ENCODE measurements around the gene LAMB1. TPM values are rescaled to one million over a fixed set of nuclear protein-coding genes. Genes with fewer than 3 reads are reported as not detected.

LAMB1 gene
- total RNA-seq, 1 experiment from 2014 or later, result 101 TPM

GRCh38 chr7:107948645-107949442 is 54.1 kb downstream of the LAMB1 start:
- H3F3A ChIP-seq (ENCODE audit: low read length, unreplicated experiment), result peaks cover 17% of the 10 kb centered on the region
- H3K4me1 ChIP-seq (ENCODE audit: insufficient read depth, low read length), result peaks cover 61% of the 10 kb centered on the region
- H3K36me3 ChIP-seq (ENCODE audit: low read depth, low read length), result peaks cover 36% of the 10 kb centered on the region
- ChIA-PET POLR2A (ENCODE audit: unreplicated experiment) (interaction anchor here (0.6 to 0.7 kb wide), 2 partner anchors 35 to 205 kb away, joined by 4 to 7 read pairs; no protein-coding TSS in a partner anchor), CTCF (interaction anchor here (0.5 to 0.6 kb wide), 2 partner anchors 18 to 32 kb away, joined by 3 to 6 read pairs; no protein-coding TSS in a partner anchor)
- H3K9me2 ChIP-seq (replicated peaks; ENCODE audit: low read length), result no peaks in the 10 kb centered on the region
- DNase-seq, result peak; percentile 97
- peak overlapping the region; percentile 66 for H3K9ac ChIP-seq (ENCODE audit: low read length)
- peak; percentile 72 for ATAC-seq
- peak overlapping the region; percentile 34; the same call in 1 of the 2 replicates for H2AFZ ChIP-seq (ENCODE audit: low read length)
- no peaks in the 10 kb centered on the region for H3K79me2 ChIP-seq (ENCODE audit: low read length)
- H3K4me2 ChIP-seq (ENCODE audit: low read length), result peak overlapping the region; percentile 67
- peak overlapping the region; percentile 95 for H3K27ac ChIP-seq (ENCODE audit: low read length)
- H3K9me3 ChIP-seq (ENCODE audit: low read length), result no peaks in the 10 kb centered on the region
- no TSS peak for BruUV-seq (replicated peaks)
- no peaks in the 10 kb centered on the region for H4K20me1 ChIP-seq (ENCODE audit: low read length)
- intact Hi-C loops (cut with micrococcal nuclease), result loop anchor here (1.0 to 5.0 kb wide), 4 partner anchors 18 to 198 kb away; no protein-coding TSS in a partner anchor
- H3K4me3 ChIP-seq (ENCODE audit: low read length), result peak overlapping the region; percentile 17; the same call in 1 of the 2 replicates
- TF ChIP-seq EZH2 (IDR thresholded peaks at IDR 0.05; ENCODE audit: low read length, unreplicated experiment), result no peak
- TF ChIP-seq CTCF (conservative IDR thresholded peaks at IDR 0.05; ENCODE audit: low read depth, low read length), result no peak
- no peak for TF ChIP-seq EZH2phosphoT487 (IDR thresholded peaks at IDR 0.05; ENCODE audit: borderline replicate concordance, low read length)
- no peaks in the 10 kb centered on the region for H3K27me3 ChIP-seq (ENCODE audit: low read length)

GRCh38 chr7:107946881-107947280 is 56.1 kb downstream of the LAMB1 start:
- no peak overlapping the region for H3K9ac ChIP-seq (ENCODE audit: low read length)
- H3F3A ChIP-seq (ENCODE audit: low read length, unreplicated experiment), result peaks cover 13% of the 10 kb centered on the region
- H3K4me1 ChIP-seq (ENCODE audit: insufficient read depth, low read length), result peaks cover 41% of the 10 kb centered on the region
- no peak for DNase-seq
- no peaks in the 10 kb centered on the region for H3K79me2 ChIP-seq (ENCODE audit: low read length)
- H3K9me3 ChIP-seq (ENCODE audit: low read length), result no peaks in the 10 kb centered on the region
- CTCF ChIA-PET, result no interaction called here
- no peak for TF ChIP-seq EZH2 (IDR thresholded peaks at IDR 0.05; ENCODE audit: low read length, unreplicated experiment)
- no peak for TF ChIP-seq CTCF (conservative IDR thresholded peaks at IDR 0.05; ENCODE audit: low read depth, low read length)
- TF ChIP-seq EZH2phosphoT487 (IDR thresholded peaks at IDR 0.05; ENCODE audit: borderline replicate concordance, low read length), result no peak
- POLR2A ChIA-PET (ENCODE audit: unreplicated experiment), result no interaction called here
- BruUV-seq (replicated peaks), result no TSS peak
- no peak overlapping the region for H3K4me2 ChIP-seq (ENCODE audit: low read length)
- intact Hi-C loops (cut with micrococcal nuclease), result loop anchor here (5.0 kb wide), 2 partner anchors 150 to 200 kb away; no protein-coding TSS in a partner anchor
- ATAC-seq, result no peak
- no peaks in the 10 kb centered on the region for H4K20me1 ChIP-seq (ENCODE audit: low read length)
- H3K27me3 ChIP-seq (ENCODE audit: low read length), result no peaks in the 10 kb centered on the region
- no peaks in the 10 kb centered on the region for H3K9me2 ChIP-seq (replicated peaks; ENCODE audit: low read length)
- H2AFZ ChIP-seq (ENCODE audit: low read length), result no peak overlapping the region
- H3K4me3 ChIP-seq (ENCODE audit: low read length), result no peak overlapping the region
- no peak overlapping the region for H3K27ac ChIP-seq (ENCODE audit: low read length)
- H3K36me3 ChIP-seq (ENCODE audit: low read depth, low read length), result peaks cover 47% of the 10 kb centered on the region

- H3K79me2 ChIP-seq (ENCODE audit: low read length), result no peaks in the 10 kb centered on the region
- H3K9me3 ChIP-seq (ENCODE audit: low read length), result no peaks in the 10 kb centered on the region
- no peak overlapping the region for H3K4me3 ChIP-seq (ENCODE audit: low read length)
- no peak for TF ChIP-seq EZH2 (IDR thresholded peaks at IDR 0.05; ENCODE audit: low read length, unreplicated experiment)
- no peak for TF ChIP-seq EZH2phosphoT487 (IDR thresholded peaks at IDR 0.05; ENCODE audit: borderline replicate concordance, low read length)
- no peak for TF ChIP-seq CTCF (conservative IDR thresholded peaks at IDR 0.05; ENCODE audit: low read depth, low read length)
- no peak overlapping the region for H3K4me2 ChIP-seq (ENCODE audit: low read length)
- H3K4me1 ChIP-seq (ENCODE audit: insufficient read depth, low read length), result peaks cover 37% of the 10 kb centered on the region
- no peaks in the 10 kb centered on the region for H3K27me3 ChIP-seq (ENCODE audit: low read length)
- ATAC-seq (no peak), DNase-seq (no peak)
- no peak overlapping the region for H3K9ac ChIP-seq (ENCODE audit: low read length)
- peaks cover 46% of the 10 kb centered on the region for H3K36me3 ChIP-seq (ENCODE audit: low read depth, low read length)
- no peak overlapping the region for H3K27ac ChIP-seq (ENCODE audit: low read length)
- no peaks in the 10 kb centered on the region for H4K20me1 ChIP-seq (ENCODE audit: low read length)
- H3F3A ChIP-seq (ENCODE audit: low read length, unreplicated experiment), result peaks cover 11% of the 10 kb centered on the region
- no peaks in the 10 kb centered on the region for H3K9me2 ChIP-seq (replicated peaks; ENCODE audit: low read length)
- H2AFZ ChIP-seq (ENCODE audit: low read length), result no peak overlapping the region
- intact Hi-C loops (cut with micrococcal nuclease), result loop anchor here (5.0 kb wide), 2 partner anchors 151 to 201 kb away; no protein-coding TSS in a partner anchor
- BruUV-seq (replicated peaks), result no TSS peak
- ChIA-PET POLR2A (ENCODE audit: unreplicated experiment) (no interaction called here), CTCF (no interaction called here)
Observed at GRCh38 chr7:107946451-107946850, 56.5 kb downstream of the LAMB1 start.
